Hepatocyte (in vitro differentiated cells): ENCODE results near the gene TSFM.

Experiments
- CTCF ChIP-seq: fragments of 200-600 bp; sonication (generic); IDR thresholded peaks from 2 replicates; pipeline ENCODE4 v1.5.1; 2016; ENCODE audit warnings: antibody characterized with exemption, mild to moderate bottlenecking; ENCODE audit not compliant: poor library complexity
- EZH2 ChIP-seq: fragments of 200-600 bp; sonication (generic); IDR thresholded peaks from 2 replicates; pipeline ENCODE4 v1.6.1; 2016; ENCODE audit warnings: antibody characterized with exemption, mild to moderate bottlenecking, borderline replicate concordance
- EZH2phosphoT487 ChIP-seq: fragments of 200-600 bp; sonication (generic); IDR thresholded peaks from one replicate; pipeline ENCODE4 v1.6.1; 2018; ENCODE audit warnings: antibody characterized with exemption, mild to moderate bottlenecking, low read depth, moderate library complexity; ENCODE audit not compliant: unreplicated experiment, severe bottlenecking

GRCh38 chr12:57808351-57808750 is 25.8 kb downstream of the TSFM start:
- TF ChIP-seq CTCF (no peak), EZH2 (no peak), EZH2phosphoT487 (no peak)
